OCI-LY7 (cell line): ENCODE data around the gene TIMP3. TPM values are rescaled to one million over a fixed set of nuclear protein-coding genes. Genes with fewer than 3 reads are reported as not detected.

ENCODE experiments used
- BruUV-seq: library from RNA; stranded (reverse); fragments of 400-500 nt; replicated peaks from 2 replicates; lab custom pipeline; 2021; lab: Mats Ljungman, UMichigan
- CTCF ChIA-PET: fragments of 300-600 bp; sonication (Branson Sonifier 250); formaldehyde crosslinking; loops from one replicate; lab custom pipeline; 2022; ENCODE audit warnings: antibody characterized with exemption; ENCODE audit not compliant: unreplicated experiment; lab: Charles Lee
- POLR2A ChIA-PET: fragments of 300-600 bp; sonication (Branson Sonifier 250); formaldehyde crosslinking; loops from one replicate; lab custom pipeline; 2022; ENCODE audit warnings: antibody characterized with exemption; lab: Charles Lee
- DNase-seq: peaks from one replicate; pipeline ENCODE4 v3.0.0-alpha.2; 2015; ENCODE audit warnings: low spot score
- H2AFZ ChIP-seq: fragments of 200-600 bp; sonication (generic), shearing (Covaris generic); 2 replicates; pipeline ENCODE4 v1.6.1; 2014; ENCODE audit warnings: mild to moderate bottlenecking, antibody characterized with exemption, low read length, moderate library complexity
- H3K27ac ChIP-seq: fragments of 200-600 bp; sonication (generic); 2 replicates; pipeline ENCODE4 v1.5.1; 2014; ENCODE audit warnings: mixed run types, low read depth, mild to moderate bottlenecking, moderate library complexity, low read length, inconsistent platforms; ENCODE audit not compliant: poor library complexity, severe bottlenecking
- H3K36me3 ChIP-seq: fragments of 200-600 bp; sonication (generic); 2 replicates; pipeline ENCODE4 v1.6.1; 2014; ENCODE audit warnings: mild to moderate bottlenecking, antibody characterized with exemption, low read length, moderate library complexity, mixed read lengths; ENCODE audit not compliant: insufficient read depth
- H3K4me1 ChIP-seq: fragments of 200-600 bp; sonication (generic); 2 replicates; pipeline ENCODE4 v1.5.1; 2014; ENCODE audit warnings: mild to moderate bottlenecking, low read length; ENCODE audit not compliant: insufficient read depth, poor library complexity, severe bottlenecking
- H3K4me2 ChIP-seq: fragments of 200-600 bp; sonication (generic); 2 replicates; pipeline ENCODE4 v1.6.1; 2014; ENCODE audit warnings: mild to moderate bottlenecking, low read length
- H3K4me3 ChIP-seq: fragments of 200-600 bp; sonication (generic); 2 replicates; pipeline ENCODE4 v1.5.1; 2014; ENCODE audit warnings: mild to moderate bottlenecking, low read depth, low read length; ENCODE audit not compliant: poor library complexity, severe bottlenecking
- H3K79me2 ChIP-seq: fragments of 200-600 bp; sonication (generic); 2 replicates; pipeline ENCODE4 v1.6.1; 2016; ENCODE audit warnings: low read depth, mild to moderate bottlenecking, low read length, moderate library complexity, mixed read lengths; ENCODE audit not compliant: insufficient read depth
- H3K9me2 ChIP-seq: fragments of 200-600 bp; sonication (generic); 2 replicates; pipeline ENCODE4 v1.6.1; 2016; ENCODE audit warnings: mild to moderate bottlenecking, low read length, mixed read lengths; ENCODE audit not compliant: insufficient read depth
- H3K9me3 ChIP-seq: fragments of 200-600 bp; sonication (generic); 2 replicates; pipeline ENCODE4 v1.6.1; 2014; ENCODE audit warnings: mild to moderate bottlenecking, mixed run types, low read length, mixed read lengths
- H4K20me1 ChIP-seq: fragments of 200-600 bp; sonication (generic); 2 replicates; pipeline ENCODE4 v1.6.1; 2014; ENCODE audit warnings: mild to moderate bottlenecking, antibody characterized with exemption, low read length, moderate library complexity, mixed read lengths; ENCODE audit not compliant: insufficient read depth
- EZH2phosphoT487 ChIP-seq: fragments of 200-600 bp; sonication (generic); IDR thresholded peaks from 2 replicates; pipeline ENCODE4 v1.6.1; 2018; ENCODE audit warnings: low read depth, borderline replicate concordance, mild to moderate bottlenecking, mixed run types, antibody characterized with exemption, low read length, moderate library complexity, mixed read lengths
- intact Hi-C: fragments of 100-400 bp; cut with micrococcal nuclease; formaldehyde crosslinking; loops from one replicate; pipeline ENCODE4 v1.10.0; 2022; ENCODE audit not compliant: unreplicated experiment
- total RNA-seq, 2 experiments: library from RNA; depleted of rRNA in 1 of 2; stranded (reverse); fragments of >200 nt in 1 of 2; shearing (Covaris generic) in 1 of 2; gene quantifications; 2 replicates each; pipeline ENCODE4 v1.2.3, GENCODE V29; 2014 to 2022
- TF ChIP-seq, protein P1 (sequence below): fragments of 200-600 bp; sonication (generic); conservative IDR thresholded peaks from 2 replicates; pipeline ENCODE4 v1.5.1; 2014; ENCODE audit warnings: mild to moderate bottlenecking, antibody characterized with exemption, low read length, moderate library complexity, mixed read lengths

TIMP3 gene
- total RNA-seq, 2 experiments from 2014 or later = not detected

- H3K36me3 ChIP-seq = no peaks in the 10 kb centered on the region
- CTCF ChIA-PET = no interaction called here
- H3K9me3 ChIP-seq = no peaks in the 10 kb centered on the region
- H3K4me3 ChIP-seq = no peak overlapping the region
- POLR2A ChIA-PET = no interaction called here
- no peak overlapping the region for H2AFZ ChIP-seq
- TF ChIP-seq, protein P1, sequence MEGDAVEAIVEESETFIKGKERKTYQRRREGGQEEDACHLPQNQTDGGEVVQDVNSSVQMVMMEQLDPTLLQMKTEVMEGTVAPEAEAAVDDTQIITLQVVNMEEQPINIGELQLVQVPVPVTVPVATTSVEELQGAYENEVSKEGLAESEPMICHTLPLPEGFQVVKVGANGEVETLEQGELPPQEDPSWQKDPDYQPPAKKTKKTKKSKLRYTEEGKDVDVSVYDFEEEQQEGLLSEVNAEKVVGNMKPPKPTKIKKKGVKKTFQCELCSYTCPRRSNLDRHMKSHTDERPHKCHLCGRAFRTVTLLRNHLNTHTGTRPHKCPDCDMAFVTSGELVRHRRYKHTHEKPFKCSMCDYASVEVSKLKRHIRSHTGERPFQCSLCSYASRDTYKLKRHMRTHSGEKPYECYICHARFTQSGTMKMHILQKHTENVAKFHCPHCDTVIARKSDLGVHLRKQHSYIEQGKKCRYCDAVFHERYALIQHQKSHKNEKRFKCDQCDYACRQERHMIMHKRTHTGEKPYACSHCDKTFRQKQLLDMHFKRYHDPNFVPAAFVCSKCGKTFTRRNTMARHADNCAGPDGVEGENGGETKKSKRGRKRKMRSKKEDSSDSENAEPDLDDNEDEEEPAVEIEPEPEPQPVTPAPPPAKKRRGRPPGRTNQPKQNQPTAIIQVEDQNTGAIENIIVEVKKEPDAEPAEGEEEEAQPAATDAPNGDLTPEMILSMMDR = no peak
- TF ChIP-seq EZH2phosphoT487 = no peak
- no peak overlapping the region for H3K4me2 ChIP-seq
- intact Hi-C loops = no loop called here
- BruUV-seq = no TSS peak
- DNase-seq = no peak
- H3K9me2 ChIP-seq = no peaks in the 10 kb centered on the region
- H3K4me1 ChIP-seq = no peaks in the 10 kb centered on the region
- H4K20me1 ChIP-seq = no peaks in the 10 kb centered on the region
- no peaks in the 10 kb centered on the region for H3K79me2 ChIP-seq
- H3K27ac ChIP-seq = no peak overlapping the region
These were observed 30.1 kb downstream of the TIMP3 start for GRCh38 chr22:32831584-32831983.

DNA sequence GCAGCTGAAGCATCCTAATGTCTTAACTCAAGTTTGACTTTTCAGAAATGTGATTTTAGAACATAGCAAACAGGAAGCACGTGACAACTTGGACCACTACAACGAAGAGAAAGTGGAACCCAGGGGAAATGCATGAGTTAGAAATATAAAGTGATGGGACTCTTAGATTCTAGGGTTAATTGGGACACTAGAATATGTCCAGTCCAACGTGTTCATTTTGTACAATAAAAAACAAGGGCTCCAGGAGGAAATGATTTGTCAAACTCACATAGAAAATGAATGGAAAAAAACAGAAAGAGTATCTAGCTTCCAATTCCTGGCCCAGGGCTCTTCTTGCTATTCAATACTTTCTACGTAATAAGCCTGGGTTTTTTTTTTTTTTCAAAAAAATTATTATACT, 30.7 kb downstream of the TIMP3 start:
- Histone ChIP-seq H3K36me3 (no peaks in the 10 kb centered on the region), H3K79me2 (no peaks in the 10 kb centered on the region), H3K4me2 (no peak overlapping the region), H3K9me3 (no peaks in the 10 kb centered on the region), H3K27ac (no peak overlapping the region), H3K4me1 (no peaks in the 10 kb centered on the region), H2AFZ (no peak overlapping the region), H3K9me2 (no peaks in the 10 kb centered on the region), H3K4me3 (no peak overlapping the region), H4K20me1 (no peaks in the 10 kb centered on the region)
- intact Hi-C loops = no loop called here
- CTCF ChIA-PET = no interaction called here
- DNase-seq = no peak
- POLR2A ChIA-PET = no interaction called here
- no TSS peak for BruUV-seq
- TF ChIP-seq, protein P1 = no peak
- TF ChIP-seq EZH2phosphoT487 = no peak

DNA sequence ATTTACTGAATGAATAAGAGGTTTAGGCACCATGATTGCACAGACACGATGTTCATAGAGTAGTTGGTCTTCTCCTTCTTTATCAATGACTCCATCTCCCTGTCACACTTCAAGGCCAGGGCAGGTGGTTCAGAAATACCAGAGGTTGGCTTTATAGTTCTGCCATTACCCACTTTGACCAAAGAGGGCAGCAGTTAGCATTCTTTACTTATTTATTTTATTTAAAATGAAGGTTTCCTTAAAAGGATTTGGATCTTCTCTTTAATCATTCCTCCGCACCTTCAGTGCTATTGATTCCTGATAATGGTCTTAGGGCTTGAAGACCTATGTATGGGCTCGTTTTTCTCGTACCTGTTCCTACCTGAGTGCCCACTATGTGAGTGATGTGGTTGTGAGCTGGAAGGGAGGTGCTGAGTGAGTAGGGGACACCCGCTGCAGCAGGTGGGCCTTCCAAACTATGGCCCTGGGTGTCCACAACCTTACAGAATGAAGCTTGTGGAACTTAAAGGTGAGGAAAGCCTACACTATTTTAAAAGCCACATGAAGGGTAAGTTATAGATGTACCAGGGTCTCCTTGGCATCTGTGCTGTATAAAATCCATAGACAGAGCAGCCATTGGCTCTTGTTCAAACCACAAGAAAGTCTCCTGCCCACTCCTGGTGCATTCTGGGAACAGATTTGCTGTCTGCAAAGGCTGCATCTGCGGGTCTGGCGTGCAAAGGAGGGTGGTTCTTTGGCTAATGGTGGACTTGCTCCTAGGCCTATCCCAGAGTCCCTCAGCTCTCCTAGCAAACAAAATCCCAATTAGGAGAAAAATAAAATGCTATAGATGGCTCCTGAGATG, 35.0 kb downstream of the TIMP3 start:
- Histone ChIP-seq H4K20me1 (no peaks in the 10 kb centered on the region), H3K36me3 (no peaks in the 10 kb centered on the region), H3K4me1 (no peaks in the 10 kb centered on the region), H3K4me3 (no peak overlapping the region), H2AFZ (no peak overlapping the region), H3K4me2 (no peak overlapping the region), H3K9me3 (no peaks in the 10 kb centered on the region), H3K79me2 (no peaks in the 10 kb centered on the region), H3K27ac (no peak overlapping the region), H3K9me2 (no peaks in the 10 kb centered on the region)
- POLR2A ChIA-PET = no interaction called here
- intact Hi-C loops = no loop called here
- CTCF ChIA-PET = no interaction called here
- TF ChIP-seq, protein P1 = peak; percentile 78
- TF ChIP-seq EZH2phosphoT487 = no peak
- BruUV-seq = no TSS peak
- peak; percentile 23 for DNase-seq
